GM12891 (cell line): ENCODE results near the gene WBP2NL.

Experiments used
- PAX5 ChIP-seq: IDR thresholded peaks from 2 replicates; pipeline ENCODE4 v1.6.1; 2011; ENCODE audit warnings: low read length, moderate library complexity, mild to moderate bottlenecking; ENCODE audit not compliant: insufficient read depth, severe bottlenecking
- POLR2A ChIP-seq: IDR thresholded peaks from 2 replicates; pipeline ENCODE4 v1.6.1; 2011; ENCODE audit warnings: low read depth, low read length, control low read depth
- POLR2AphosphoS5 ChIP-seq: IDR thresholded peaks from 2 replicates; pipeline ENCODE4 v1.6.1; 2011; ENCODE audit warnings: low read depth, low read length, control low read depth
- POU2F2 ChIP-seq: IDR thresholded peaks from 2 replicates; pipeline ENCODE4 v1.6.1; 2011; ENCODE audit warnings: low read depth, mild to moderate bottlenecking, control low read depth, low read length, moderate library complexity
- SPI1 ChIP-seq: IDR thresholded peaks from 2 replicates; pipeline ENCODE4 v1.6.1; 2011; ENCODE audit warnings: low read depth, low read length, control low read depth
- TAF1 ChIP-seq: IDR thresholded peaks from 2 replicates; pipeline ENCODE4 v1.6.1; 2011; ENCODE audit warnings: low read depth, low read length, control low read depth

GRCh38 chr22:41951898-41952474 is 46.6 kb upstream of the WBP2NL start, which contains the start of gene SMIM45:
- TF ChIP-seq POLR2A (no peak), POU2F2 (no peak), TAF1 (no peak), SPI1 (no peak), POLR2AphosphoS5 (no peak), PAX5 (no peak)
